GM19468 (cell line): ENCODE measurements around the gene OR8J3.
"Not testable (repeated sequence)": the region's sequence is repeated elsewhere in the genome, so short reads cannot be mapped to it uniquely, and the experiment has no call there.

Source experiments
- ATAC-seq: cut with Tn5 transposase; IDR thresholded peaks from one replicate; pipeline ENCODE4 v1.9.1; 2021; ENCODE audit warnings: mild to moderate bottlenecking, moderate library complexity, moderate number of reproducible peaks; ENCODE audit not compliant: unreplicated experiment; ENCODE audit errors: extremely low read depth

The OR8J3 gene

DNA sequence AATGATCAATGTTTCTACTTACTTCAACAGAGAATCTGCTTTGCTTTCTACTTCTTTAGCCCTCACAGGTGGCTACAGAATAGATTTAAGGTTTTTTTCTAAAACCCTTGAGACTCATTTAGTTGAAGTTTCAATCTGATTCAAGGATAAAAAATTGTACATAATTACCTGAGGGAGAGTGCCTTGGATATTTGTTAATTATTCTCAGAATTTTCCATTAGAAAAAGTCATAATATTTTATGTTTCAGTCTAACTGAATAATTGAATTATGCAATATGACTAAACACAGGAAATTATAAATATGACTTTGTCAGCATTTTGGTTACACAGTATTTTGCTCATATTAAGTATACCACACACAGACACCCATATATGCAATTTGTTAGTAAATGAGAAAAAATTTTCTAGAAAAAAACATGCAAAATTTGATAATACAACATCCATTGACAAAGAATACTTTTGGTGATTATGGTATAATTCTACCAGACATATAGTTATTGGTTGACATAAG lies at the start of gene OR8J3:
Gene OR8J3 (minus strand): TSS at position 51 of the 511 bp plus-strand sequence. CDS start 2,483 bp downstream, outside the sequence.
- no peak for ATAC-seq

- no peak for ATAC-seq
Observed at GRCh38 chr11:56188602-56189001, 48.6 kb upstream of the OR8J3 start.

- ATAC-seq = no peak
Observed at GRCh38 chr11:56183459-56183858, 43.5 kb upstream of the OR8J3 start.

DNA sequence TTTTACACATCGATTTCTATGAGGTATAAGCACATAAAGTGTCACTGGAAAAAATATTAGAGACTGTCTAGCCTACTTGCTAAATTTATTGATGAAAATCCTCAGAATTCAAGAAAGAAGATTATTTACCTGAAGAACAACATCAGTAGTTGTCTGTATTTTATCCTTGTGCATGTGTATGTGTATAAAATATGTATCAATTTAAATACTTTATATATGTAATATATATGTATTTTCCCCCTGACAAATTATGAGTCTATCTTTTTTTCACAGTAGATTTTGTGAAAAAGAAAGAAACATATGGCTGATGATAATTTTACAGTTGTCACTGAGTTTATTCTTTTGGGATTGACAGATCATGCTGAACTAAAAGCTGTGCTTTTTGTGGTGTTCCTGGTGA lies 36.3 kb upstream of the OR8J3 start, which contains the start of gene OR5J2:
Gene OR5J2 (plus strand): TSS at position 301 of the 400 bp plus-strand sequence. CDS start 0 bp downstream, at position 301.
- no peak for ATAC-seq

- no peak for ATAC-seq
Observed at GRCh38 chr11:56172256-56172830, 32.3 kb upstream of the OR8J3 start.

GRCh38 chr11:56163804-56164203 lies 23.8 kb upstream of the OR8J3 start:
- no peak for ATAC-seq

- ATAC-seq = no peak
Observed at GRCh38 chr11:56160217-56160616, 20.2 kb upstream of the OR8J3 start, which contains the start of gene OR8K5. Gene OR8K5, minus strand, starts transcription at chr11:56160317. Its CDS starts 0 bp downstream, at chr11:56160317.

- ATAC-seq = no peak
Observed at GRCh38 chr11:56152333-56152732, 12.3 kb upstream of the OR8J3 start.

DNA sequence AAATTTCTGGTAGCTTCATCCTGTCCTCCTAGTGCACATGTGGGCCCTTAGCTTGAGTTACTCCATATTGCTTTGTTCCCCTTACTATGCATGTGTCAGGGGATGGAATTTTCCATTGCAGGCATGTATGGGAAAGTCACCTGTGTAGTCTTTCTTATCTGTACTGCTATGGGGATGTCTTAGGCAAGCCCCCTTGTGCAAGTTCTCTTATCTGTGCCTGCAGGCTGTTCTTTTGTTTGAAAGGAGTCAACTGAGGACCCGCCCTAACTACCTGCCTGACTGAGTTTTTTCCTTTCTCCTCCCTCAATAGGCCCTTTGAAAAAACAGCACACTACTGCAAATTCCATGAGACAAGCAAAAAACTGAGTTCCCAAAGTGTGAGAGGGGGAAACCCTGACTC lies 11.4 kb upstream of the OR8J3 start:
- ATAC-seq = no peak

DNA sequence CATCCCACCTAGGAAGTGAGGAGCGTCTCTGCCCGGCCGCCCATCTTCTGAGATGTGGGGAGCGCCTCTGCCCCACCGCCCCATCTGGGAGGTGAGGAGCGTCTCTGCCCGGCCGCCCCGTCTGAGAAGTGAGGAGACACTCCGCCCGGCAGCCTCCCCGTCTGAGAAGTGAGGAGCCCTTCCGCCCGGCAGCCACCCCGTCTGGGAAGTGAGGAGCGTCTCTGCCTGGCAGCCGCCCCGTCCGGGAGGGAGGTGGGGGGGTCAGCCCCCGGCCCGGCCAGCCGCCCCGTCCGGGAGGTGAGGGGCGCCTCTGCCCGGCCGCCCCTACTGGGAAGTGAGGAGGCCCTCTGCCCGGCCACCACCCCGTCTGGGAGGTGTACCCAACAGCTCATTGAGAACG lies 3.7 kb upstream of the OR8J3 start:
- ATAC-seq = not testable (repeated sequence)

DNA sequence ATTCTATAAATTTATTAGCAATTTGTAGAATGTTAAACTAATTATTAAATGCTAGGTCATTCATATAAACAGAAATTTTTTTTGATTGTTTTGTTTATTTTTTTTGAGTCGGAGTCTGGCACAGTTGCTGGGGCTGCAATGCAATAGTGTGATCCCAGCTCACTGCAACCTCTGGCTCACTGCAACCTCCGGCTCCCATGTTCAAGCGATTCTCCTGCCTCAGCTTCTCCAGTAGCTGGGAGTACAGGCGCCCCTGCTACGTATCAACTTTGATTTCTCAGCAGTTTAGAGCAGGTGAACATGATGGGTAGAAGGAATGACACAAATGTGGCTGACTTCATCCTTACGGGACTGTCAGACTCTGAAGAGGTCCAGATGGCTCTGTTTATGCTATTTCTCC lies 17.9 kb downstream of the OR8J3 start, which contains the start of gene OR8H3:
Gene OR8H3 (plus strand): TSS at position 301 of the 400 bp plus-strand sequence. CDS start 0 bp downstream, at position 301.
- no peak for ATAC-seq

DNA sequence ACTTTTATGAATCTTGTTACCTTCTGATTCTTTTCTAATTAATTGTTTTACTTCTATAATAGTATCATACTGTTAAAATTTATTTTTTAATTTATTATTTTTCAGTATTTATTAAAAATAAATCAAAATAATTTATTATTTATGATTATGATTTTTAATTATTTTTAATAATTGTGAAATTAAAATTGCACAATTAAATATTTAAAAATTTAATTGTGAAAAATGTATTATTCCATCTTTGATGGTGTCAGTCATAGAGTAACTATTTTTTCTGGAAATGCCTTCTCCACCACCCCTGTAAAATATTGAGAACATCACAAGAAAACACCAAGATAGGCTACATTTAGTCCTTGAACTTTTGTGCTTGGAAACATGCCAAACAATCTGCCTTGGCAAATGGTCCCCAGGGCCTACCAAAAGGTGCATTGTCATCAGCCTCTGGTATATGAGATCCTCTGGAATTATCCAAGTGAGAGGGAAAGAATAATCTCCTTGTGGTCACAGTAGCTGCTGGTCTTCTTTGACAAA lies 36.7 kb downstream of the OR8J3 start, which contains the start of gene OR8H2:
Gene OR8H2 (plus strand): TSS at position 478 of the 528 bp plus-strand sequence. CDS start 1,356 bp downstream, outside the sequence.
- ATAC-seq = no peak

DNA sequence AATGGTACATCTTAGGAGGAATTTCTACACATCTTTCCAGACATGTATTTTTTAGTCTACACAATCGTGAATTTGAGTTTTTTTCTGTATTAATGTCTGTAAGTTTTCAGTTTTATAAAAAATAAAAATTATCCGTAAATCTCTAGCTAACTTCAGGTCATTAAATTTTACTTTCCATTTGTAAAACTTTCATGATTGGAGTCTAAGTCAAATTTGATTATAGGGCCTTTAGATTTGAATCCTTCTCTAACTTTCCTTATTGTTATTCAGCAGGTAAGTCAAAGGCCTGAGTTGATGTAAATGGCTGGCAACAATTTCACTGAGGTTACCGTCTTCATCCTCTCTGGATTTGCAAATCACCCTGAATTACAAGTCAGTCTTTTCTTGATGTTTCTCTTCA lies 47.0 kb downstream of the OR8J3 start, which contains the start of gene OR8I2:
Gene OR8I2 (plus strand): TSS at position 301 of the 400 bp plus-strand sequence. CDS start 0 bp downstream, at position 301.
- ATAC-seq = no peak

GRCh38 chr11:56089697-56090096 lies 50.3 kb downstream of the OR8J3 start:
- no peak for ATAC-seq
